ENCODE measurements around the gene RFPL4AL1.
"Not testable (repeated sequence)": the region's sequence is repeated elsewhere in the genome, so short reads cannot be mapped to it uniquely, and the experiment has no call there.

The RFPL4AL1 gene

GRCh38 chr19:55738302-55738701, 30.6 kb upstream of the RFPL4AL1 start, which contains the start of gene NLRP9:
Gene NLRP9, minus strand, starts transcription at chr19:55738402. Its CDS starts 28 bp downstream, at chr19:55738374.
- Histone ChIP-seq H3K27ac (ENCODE audit: low read length) (no peak within 1 kb of the TSS), H4K20me1 (ENCODE audit: insufficient read depth, low read length) (no peaks in the 10 kb centered on the region), H3K79me2 (ENCODE audit: insufficient read depth, low read length) (no peaks in the 10 kb centered on the region), H2AFZ (ENCODE audit: low read depth, low read length) (no peak within 1 kb of the TSS), H3K4me3 (ENCODE audit: low read depth in 1 of 2, low read length in 2 of 2) (no peak within 1 kb of the TSS), H3K9me3 (ENCODE audit: insufficient read depth, low read length, severe bottlenecking) (no peaks in the 10 kb centered on the region), H3K4me2 (ENCODE audit: insufficient read depth, low read length) (no peak within 1 kb of the TSS), H3K27me3 (ENCODE audit: insufficient read depth, low read length, poor library complexity) (no peaks in the 10 kb centered on the region), H3K9ac (ENCODE audit: low read depth, low read length) (no peak within 1 kb of the TSS), H3K36me3 (ENCODE audit: insufficient read depth, low read length) (no peaks in the 10 kb centered on the region), H3K4me1 (ENCODE audit: insufficient read depth, low read length) (no peaks in the 10 kb centered on the region)
- no peak for DNase-seq
- no peak for ATAC-seq (ENCODE audit: insufficient read depth, low read depth)
- no peak for TF ChIP-seq EZH2 (IDR thresholded peaks at IDR 0.05; ENCODE audit: borderline replicate concordance, low read depth, low read length, severe bottlenecking)
- TF ChIP-seq CTCF (IDR thresholded peaks at IDR 0.05; ENCODE audit: borderline replicate concordance, extremely low read depth, low read length, poor library complexity, severe bottlenecking): no peak

GRCh38 chr19:55750715-55751114, 18.2 kb upstream of the RFPL4AL1 start:
- ATAC-seq (ENCODE audit: insufficient read depth, low read depth) (no peak), DNase-seq (no peak)
- Histone ChIP-seq H3K9me3 (ENCODE audit: insufficient read depth, low read length, severe bottlenecking) (no peaks in the 10 kb centered on the region), H3K27me3 (ENCODE audit: insufficient read depth, low read length, poor library complexity) (no peaks in the 10 kb centered on the region), H3K27ac (ENCODE audit: low read length) (no peak overlapping the region), H2AFZ (ENCODE audit: low read depth, low read length) (no peak overlapping the region), H4K20me1 (ENCODE audit: insufficient read depth, low read length) (no peaks in the 10 kb centered on the region), H3K4me3 (ENCODE audit: low read depth in 1 of 2, low read length in 2 of 2) (no peak overlapping the region), H3K4me1 (ENCODE audit: insufficient read depth, low read length) (no peaks in the 10 kb centered on the region), H3K79me2 (ENCODE audit: insufficient read depth, low read length) (no peaks in the 10 kb centered on the region), H3K36me3 (ENCODE audit: insufficient read depth, low read length) (no peaks in the 10 kb centered on the region), H3K9ac (ENCODE audit: low read depth, low read length) (no peak overlapping the region), H3K4me2 (ENCODE audit: insufficient read depth, low read length) (no peak overlapping the region)
- no peak for TF ChIP-seq EZH2 (IDR thresholded peaks at IDR 0.05; ENCODE audit: borderline replicate concordance, low read depth, low read length, severe bottlenecking)
- no peak for TF ChIP-seq CTCF (IDR thresholded peaks at IDR 0.05; ENCODE audit: borderline replicate concordance, extremely low read depth, low read length, poor library complexity, severe bottlenecking)

DNA sequence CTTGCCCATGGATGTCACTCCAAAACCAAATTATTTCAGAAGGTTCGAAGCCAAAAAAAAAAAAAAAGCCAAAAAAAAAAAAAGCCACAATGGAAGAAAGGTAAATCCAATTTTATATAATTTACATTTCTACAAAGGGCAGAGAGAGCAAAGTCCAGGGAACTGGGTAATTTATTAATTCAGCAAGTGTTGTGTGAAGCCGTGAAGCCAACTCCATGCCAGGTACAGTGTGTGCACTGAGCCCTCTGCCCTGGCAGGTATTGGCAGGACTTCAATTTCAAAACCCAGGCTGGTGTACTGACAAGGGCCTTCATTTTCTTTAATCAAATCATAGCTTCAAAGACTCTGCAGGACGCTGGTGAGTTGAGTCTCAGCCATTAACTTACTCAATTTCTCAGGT, 15.5 kb upstream of the RFPL4AL1 start:
- Histone ChIP-seq H2AFZ (ENCODE audit: low read depth, low read length) (no peak overlapping the region), H3K27me3 (ENCODE audit: insufficient read depth, low read length, poor library complexity) (no peaks in the 10 kb centered on the region), H3K9me3 (ENCODE audit: insufficient read depth, low read length, severe bottlenecking) (no peaks in the 10 kb centered on the region)

DNA sequence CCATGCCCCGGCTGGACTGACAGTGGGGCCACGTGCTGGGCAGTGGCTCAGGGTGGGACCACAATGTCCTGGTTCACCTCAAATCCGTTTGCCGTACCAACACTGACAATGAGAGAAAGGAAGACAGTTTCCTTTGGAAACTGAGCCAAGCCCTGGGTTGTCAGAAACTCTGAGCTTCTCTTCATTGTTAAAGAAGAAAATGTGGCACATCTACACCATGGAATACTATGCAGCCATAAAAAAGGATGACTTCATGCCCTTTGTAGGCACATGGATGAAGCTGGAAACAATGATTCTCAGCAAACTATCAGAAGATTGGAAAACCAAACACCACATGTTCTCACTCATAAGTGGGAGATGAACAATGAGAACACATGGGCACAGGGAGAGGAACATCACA, 12.1 kb upstream of the RFPL4AL1 start:
- not testable (repeated sequence) for H3K9me3 ChIP-seq (ENCODE audit: insufficient read depth, low read length, severe bottlenecking); DNase-seq; H3K79me2 ChIP-seq (ENCODE audit: insufficient read depth, low read length); H3K4me3 ChIP-seq (ENCODE audit: low read depth in 1 of 2, low read length in 2 of 2); H3K36me3 ChIP-seq (ENCODE audit: insufficient read depth, low read length); H3K27ac ChIP-seq (ENCODE audit: low read length); ATAC-seq (ENCODE audit: insufficient read depth, low read depth); H3K27me3 ChIP-seq (ENCODE audit: insufficient read depth, low read length, poor library complexity); H3K9ac ChIP-seq (ENCODE audit: low read depth, low read length); H3K4me1 ChIP-seq (ENCODE audit: insufficient read depth, low read length); H4K20me1 ChIP-seq (ENCODE audit: insufficient read depth, low read length); H3K4me2 ChIP-seq (ENCODE audit: insufficient read depth, low read length); H2AFZ ChIP-seq (ENCODE audit: low read depth, low read length)

More for the DNA sequence above, 15.5 kb upstream of the RFPL4AL1 start:
- Histone ChIP-seq H3K27ac (ENCODE audit: low read length) (no peak overlapping the region), H3K9ac (ENCODE audit: low read depth, low read length) (no peak overlapping the region), H3K4me3 (ENCODE audit: low read depth in 1 of 2, low read length in 2 of 2) (no peak overlapping the region), H3K36me3 (ENCODE audit: insufficient read depth, low read length) (no peaks in the 10 kb centered on the region), H4K20me1 (ENCODE audit: insufficient read depth, low read length) (no peaks in the 10 kb centered on the region), H3K79me2 (ENCODE audit: insufficient read depth, low read length) (no peaks in the 10 kb centered on the region), H3K4me2 (ENCODE audit: insufficient read depth, low read length) (no peak overlapping the region), H3K4me1 (ENCODE audit: insufficient read depth, low read length) (no peaks in the 10 kb centered on the region)
- DNase-seq (no peak), ATAC-seq (ENCODE audit: insufficient read depth, low read depth) (no peak)
- TF ChIP-seq CTCF (IDR thresholded peaks at IDR 0.05; ENCODE audit: borderline replicate concordance, extremely low read depth, low read length, poor library complexity, severe bottlenecking) (no peak), EZH2 (IDR thresholded peaks at IDR 0.05; ENCODE audit: borderline replicate concordance, low read depth, low read length, severe bottlenecking) (no peak)

DNA sequence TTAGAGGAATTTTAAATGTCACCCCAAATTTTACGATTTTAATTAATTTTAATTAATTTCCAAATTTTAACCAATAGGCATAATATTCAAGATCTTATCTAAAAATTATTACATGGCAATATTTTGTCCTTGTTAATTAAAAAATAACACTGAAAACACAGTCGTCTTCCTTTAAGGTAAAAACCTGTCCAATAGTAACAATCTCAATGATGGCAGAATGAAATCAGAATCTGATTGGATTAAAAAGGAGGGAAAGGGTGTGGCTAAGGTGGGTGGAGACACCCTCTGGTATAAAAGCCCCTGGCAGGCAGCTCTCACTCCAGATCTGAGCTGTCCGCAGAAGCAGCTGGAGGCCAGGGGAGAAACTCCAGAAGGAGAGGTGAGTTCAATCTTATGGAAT, 10.1 kb upstream of the RFPL4AL1 start, which contains the start of gene RFPL4A:
Gene RFPL4A (plus strand): TSS at position 301 of the 400 bp plus-strand sequence. CDS start 2,704 bp downstream, outside the sequence.
- not testable (repeated sequence) for H4K20me1 ChIP-seq (ENCODE audit: insufficient read depth, low read length); H3K9ac ChIP-seq (ENCODE audit: low read depth, low read length); H3K4me2 ChIP-seq (ENCODE audit: insufficient read depth, low read length); H3K36me3 ChIP-seq (ENCODE audit: insufficient read depth, low read length); H3K27me3 ChIP-seq (ENCODE audit: insufficient read depth, low read length, poor library complexity); H3K9me3 ChIP-seq (ENCODE audit: insufficient read depth, low read length, severe bottlenecking); H3K4me1 ChIP-seq (ENCODE audit: insufficient read depth, low read length); DNase-seq; H2AFZ ChIP-seq (ENCODE audit: low read depth, low read length); H3K27ac ChIP-seq (ENCODE audit: low read length); ATAC-seq (ENCODE audit: insufficient read depth, low read depth); H3K4me3 ChIP-seq (ENCODE audit: low read depth in 1 of 2, low read length in 2 of 2); H3K79me2 ChIP-seq (ENCODE audit: insufficient read depth, low read length)
